Tibial artery (tissue), 4 donors: ENCODE measurements around the gene STARD3.
A peak's percentile ranks its signal among the peaks of the same experiment; 100 is the strongest.

Source experiments
- DNase-seq, 2 donors: peaks; one replicate each; pipeline ENCODE4 v3.0.0-alpha.2; 2019
- H3K27ac ChIP-seq, 2 donors: fragments of 200-600 bp; sonication (generic) in 1 of 2; 1 replicate in 1 of 2; 2 replicates in 1 of 2; pipeline ENCODE4 v1.5.1; 2018 to 2019; ENCODE audit warnings: mild to moderate bottlenecking in 1 of 2
- H3K27me3 ChIP-seq, 2 donors: fragments of 200-600 bp; sonication (generic) in 1 of 2; one replicate each; pipeline versions ENCODE4 v1.5.1 to v1.6.0; 2016 to 2019
- H3K36me3 ChIP-seq, 3 donors: fragments of 200-600 bp; sonication (generic) in 2 of 3; one replicate each; pipeline ENCODE4 v1.5.1; 2016 to 2019; ENCODE audit warnings: mild to moderate bottlenecking in 2 of 3
- H3K4me1 ChIP-seq, 4 donors: fragments of 200-600 bp; sonication (generic) in 2 of 4; 1 replicate in 3 of 4; 2 replicates in 1 of 4; pipeline ENCODE4 v1.5.1; 2016 to 2019
- H3K4me3 ChIP-seq, 2 donors: fragments of 200-600 bp; sonication (generic) in 1 of 2; 1 replicate in 1 of 2; 2 replicates in 1 of 2; pipeline ENCODE4 v1.5.1; 2018 to 2019; ENCODE audit warnings: mild to moderate bottlenecking in 2 of 2
- H3K9me3 ChIP-seq, 3 donors: fragments of 200-600 bp; sonication (generic) in 1 of 3; one replicate each; pipeline ENCODE4 v1.5.1; 2016 to 2019
- CTCF ChIP-seq, 2 experiments: fragments of 200-600 bp in 1 of 2; fragments of 450-650 bp in 1 of 2; IDR thresholded peaks; one replicate each; pipeline ENCODE4 v1.5.1; 2017 to 2019; ENCODE audit warnings: antibody characterized with exemption in 2 of 2, mild to moderate bottlenecking in 1 of 2, moderate library complexity in 1 of 2
- intact Hi-C: fragments of 100-400 bp; cut with DNase I; formaldehyde crosslinking; loops from one replicate; pipeline ENCODE4 v1.15.0; 2023; ENCODE audit warnings: low total_unique reads

STARD3 gene

GRCh38 chr17:39626171-39627046, 10.5 kb upstream of the STARD3 start, which contains the start of gene PPP1R1B:
TSS of gene PPP1R1B (plus strand) at chr17:39626952. CDS start at chr17:39627393, 441 bp downstream.
- H3K4me1 ChIP-seq: peaks cover 0 to 37% (median 12%) of the 10 kb centered on the region in 4 donors

GRCh38 chr17:39627047-39627711, 9.8 kb upstream of the STARD3 start:
- intact Hi-C loops: no loop called here
- DNase-seq: no peak
- Histone ChIP-seq H3K36me3 (no peaks in the 10 kb centered on the region), H3K4me1 (peaks cover 0 to 43% (median 11%) of the 10 kb centered on the region in 4 donors), H3K9me3 (no peaks in the 10 kb centered on the region), H3K27me3 (peaks cover 15 to 83% of the 10 kb centered on the region in 2 donors), H3K27ac (no peak overlapping the region), H3K4me3 (peak overlapping the region in 1 of 2 donors; percentile 1)
- TF ChIP-seq CTCF (IDR thresholded peaks at IDR 0.05): no peak

More at GRCh38 chr17:39626171-39627046, 10.5 kb upstream of the STARD3 start, which contains the start of gene PPP1R1B:
- Histone ChIP-seq H3K27me3 (peaks cover 15 to 80% of the 10 kb centered on the region in 2 donors), H3K4me3 (peak within 1 kb of the TSS in 1 of 2 donors; percentile 1), H3K36me3 (no peaks in the 10 kb centered on the region), H3K27ac (no peak within 1 kb of the TSS), H3K9me3 (no peaks in the 10 kb centered on the region)
- intact Hi-C loops: no loop called here
- no peak for DNase-seq
- no peak for TF ChIP-seq CTCF (IDR thresholded peaks at IDR 0.05)

GRCh38 chr17:39627712-39628516, 9.0 kb upstream of the STARD3 start:
- Histone ChIP-seq H3K4me1 (peaks cover 0 to 46% (median 10%) of the 10 kb centered on the region in 4 donors), H3K4me3 (no peak overlapping the region), H3K27me3 (peaks cover 15 to 91% of the 10 kb centered on the region in 2 donors), H3K27ac (no peak overlapping the region), H3K9me3 (no peaks in the 10 kb centered on the region), H3K36me3 (no peaks in the 10 kb centered on the region)
- intact Hi-C loops: no loop called here
- no peak for DNase-seq
- no peak for TF ChIP-seq CTCF (IDR thresholded peaks at IDR 0.05)

- Histone ChIP-seq H3K9me3 (no peaks in the 10 kb centered on the region), H3K27me3 (peaks cover 15 to 92% of the 10 kb centered on the region in 2 donors), H3K27ac (no peak overlapping the region), H3K4me3 (no peak overlapping the region), H3K4me1 (peaks cover 0 to 44% (median 10%) of the 10 kb centered on the region in 4 donors), H3K36me3 (no peaks in the 10 kb centered on the region)
- no peak for DNase-seq
- no peak for TF ChIP-seq CTCF (IDR thresholded peaks at IDR 0.05)
- intact Hi-C loops: no loop called here
Measured at GRCh38 chr17:39628655-39629493, 8.1 kb upstream of the STARD3 start.
